Loucy (cell line): ENCODE data around the gene MAN1B1.

ENCODE experiments used
- CTCF ChIP-seq: fragments of 200-600 bp; sonication (generic); conservative IDR thresholded peaks from 2 replicates; pipeline ENCODE4 v1.5.1; 2014; ENCODE audit warnings: mild to moderate bottlenecking, antibody characterized with exemption, low read length
- EZH2phosphoT487 ChIP-seq: fragments of 200-600 bp; IDR thresholded peaks from 2 replicates; pipeline ENCODE4 v1.6.1; 2018; ENCODE audit warnings: antibody characterized with exemption, mild to moderate bottlenecking, moderate library complexity, borderline replicate concordance

GRCh38 chr9:137128158-137128861 lies 41.5 kb downstream of the MAN1B1 start:
- TF ChIP-seq CTCF (no peak), EZH2phosphoT487 (no peak)
